Measurements from ENCODE around the gene ATXN8OS.
"Not testable (repeated sequence)": the region's sequence is repeated elsewhere in the genome, so short reads cannot be mapped to it uniquely, and the experiment has no call there.

ATXN8OS gene

DNA sequence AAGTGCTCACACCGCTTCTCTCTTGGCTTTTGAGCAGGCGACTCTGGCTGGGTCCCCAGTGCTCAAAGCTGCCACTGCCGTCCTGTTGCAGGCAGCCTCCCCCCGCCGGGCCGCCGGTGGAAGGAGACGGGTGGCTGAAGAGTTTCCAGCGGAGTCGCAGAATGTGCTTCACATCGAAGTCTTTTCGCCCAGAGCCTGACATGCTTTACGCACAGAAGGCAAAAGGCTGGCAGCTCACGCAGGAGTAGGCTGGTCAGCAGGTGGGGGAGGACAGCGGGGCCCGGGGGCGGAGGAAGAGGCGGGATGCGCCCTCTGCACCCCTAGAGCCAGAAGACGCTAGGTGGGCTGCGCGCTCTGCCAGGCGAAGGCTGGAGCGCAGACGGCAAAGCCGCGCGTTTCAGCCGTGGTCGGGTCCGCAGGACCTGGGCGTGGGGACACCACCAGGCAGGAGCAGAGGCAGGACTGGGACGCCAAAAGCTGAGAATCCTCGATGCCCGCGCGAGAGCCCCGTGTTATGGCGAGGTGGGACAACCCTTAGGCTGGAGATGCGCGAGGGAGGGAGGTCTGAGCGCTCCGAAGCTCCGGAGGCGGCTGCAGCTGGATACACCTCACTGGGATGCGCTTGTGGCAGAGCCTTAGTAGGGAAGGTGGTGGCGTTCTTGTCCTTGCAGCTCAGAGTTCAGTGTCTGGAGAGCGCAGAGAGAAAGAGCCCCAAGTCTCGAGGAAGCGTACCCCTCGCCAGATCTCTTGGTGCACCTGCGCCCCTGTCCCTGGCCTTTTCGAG lies at the start of gene ATXN8OS:
ATXN8OS (plus strand) TSS at position 329 of the 784 bp plus-strand sequence.
- DNase-seq (ENCODE audit: low read depth), result no peak

DNA sequence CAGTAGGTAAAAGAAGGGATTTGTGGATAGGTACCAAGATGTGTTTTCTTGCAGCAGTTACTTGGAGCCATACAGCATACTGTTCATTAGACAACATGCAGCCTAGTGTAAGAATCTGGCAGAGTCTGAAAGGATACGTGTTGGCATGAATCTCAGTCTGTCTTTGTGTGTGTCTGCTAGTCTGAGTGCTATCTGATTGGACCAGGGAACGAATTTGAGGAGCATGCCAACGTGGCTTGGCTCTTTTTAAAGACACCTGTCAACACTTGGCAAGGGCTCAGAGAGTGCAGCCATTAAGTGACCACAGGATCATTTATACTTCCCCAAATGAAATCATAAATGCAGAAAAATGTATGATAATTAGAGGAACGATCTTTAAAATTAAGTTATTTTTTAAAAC lies 27.6 kb upstream of the ATXN8OS start:
- no peak for DNase-seq (ENCODE audit: low read depth)

DNA sequence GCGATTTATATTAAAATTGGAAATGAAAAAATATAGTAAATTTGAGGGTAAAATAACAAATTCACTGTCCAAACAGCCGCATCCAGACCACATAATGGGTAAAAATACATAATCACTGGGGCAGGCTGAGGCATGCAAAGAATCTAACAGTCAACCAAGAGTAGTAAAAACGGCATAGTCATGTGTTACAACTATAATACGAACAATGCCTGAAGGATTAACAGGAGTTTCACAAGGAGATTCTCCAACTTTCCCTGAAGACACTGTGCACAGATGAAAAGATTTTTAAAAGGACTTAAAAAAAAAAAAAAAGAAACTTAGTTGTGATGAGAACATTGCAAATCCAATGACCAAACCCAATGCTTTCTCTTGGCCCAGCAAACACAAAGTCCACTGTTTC lies 20.4 kb upstream of the ATXN8OS start:
- DNase-seq (ENCODE audit: low read depth), result no peak

DNA sequence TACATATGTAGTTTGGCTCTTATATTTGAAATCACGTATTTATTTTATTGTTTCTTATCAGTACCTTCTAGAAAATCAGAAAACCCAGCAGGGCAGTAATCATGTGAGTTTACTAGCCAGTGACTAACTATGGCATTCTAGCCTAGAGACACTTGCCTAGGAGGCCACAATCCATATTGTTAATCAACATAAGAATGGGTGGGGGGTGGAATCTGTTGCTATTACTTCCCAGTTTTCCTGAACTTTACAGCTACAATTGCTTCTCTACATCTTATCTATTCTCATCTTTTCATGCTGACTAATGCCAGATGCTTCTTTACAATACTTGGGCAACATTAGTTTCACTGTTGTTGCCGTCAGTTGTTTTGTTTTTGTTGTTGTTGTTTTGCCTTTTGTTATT lies 18.7 kb upstream of the ATXN8OS start:
- no peak for DNase-seq (ENCODE audit: low read depth)

DNA sequence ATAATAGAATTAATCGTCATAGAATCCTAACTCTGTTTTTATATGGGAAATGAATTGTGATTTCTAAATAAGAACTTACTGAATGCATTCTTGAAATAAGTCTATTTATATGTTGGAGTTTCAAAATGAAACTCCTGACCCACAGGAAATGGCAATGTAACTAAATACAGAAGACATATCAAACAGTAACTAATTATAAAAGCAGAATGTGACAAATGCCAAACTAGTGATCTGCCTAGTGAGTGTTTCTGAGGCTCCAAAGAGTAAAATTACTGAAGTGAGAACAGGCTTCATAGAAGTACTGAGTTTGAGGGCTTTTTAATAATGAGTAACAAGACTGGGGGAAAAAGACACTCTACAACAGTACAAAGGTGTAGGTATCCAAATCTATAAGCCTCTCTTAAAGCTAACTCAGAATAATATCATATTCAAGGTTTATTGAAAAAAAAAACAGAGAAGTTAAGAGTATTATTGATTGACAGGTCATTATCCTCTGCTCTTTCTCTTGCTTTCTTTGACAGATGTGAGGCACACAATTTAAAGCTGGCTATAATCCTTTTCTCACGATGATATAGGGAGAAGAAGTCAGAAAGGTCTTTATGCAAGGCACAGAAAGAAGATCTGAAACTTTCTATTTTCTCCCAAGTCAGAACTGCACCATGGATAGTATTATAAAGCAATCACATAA lies 17.4 kb upstream of the ATXN8OS start:
- no peak for DNase-seq (ENCODE audit: low read depth)

DNA sequence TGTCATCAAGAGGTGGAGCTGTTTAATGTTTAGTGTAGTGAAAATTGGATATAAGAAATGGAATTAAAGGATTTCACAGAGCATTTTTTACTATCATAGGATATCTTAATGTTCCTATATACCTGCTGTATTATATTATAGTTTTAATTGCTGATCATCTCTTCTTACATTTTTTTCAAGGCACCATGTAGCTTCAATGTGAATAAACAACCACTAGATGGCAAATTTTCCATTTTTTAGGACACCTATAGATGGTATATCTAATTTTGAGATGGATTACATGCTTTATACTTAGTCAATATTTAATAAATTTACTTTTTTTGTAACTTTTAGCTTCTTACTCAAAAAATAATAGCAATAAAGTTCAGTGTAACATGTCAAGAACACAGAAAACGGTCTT lies 9.0 kb upstream of the ATXN8OS start:
- DNase-seq (ENCODE audit: low read depth), result no peak

DNA sequence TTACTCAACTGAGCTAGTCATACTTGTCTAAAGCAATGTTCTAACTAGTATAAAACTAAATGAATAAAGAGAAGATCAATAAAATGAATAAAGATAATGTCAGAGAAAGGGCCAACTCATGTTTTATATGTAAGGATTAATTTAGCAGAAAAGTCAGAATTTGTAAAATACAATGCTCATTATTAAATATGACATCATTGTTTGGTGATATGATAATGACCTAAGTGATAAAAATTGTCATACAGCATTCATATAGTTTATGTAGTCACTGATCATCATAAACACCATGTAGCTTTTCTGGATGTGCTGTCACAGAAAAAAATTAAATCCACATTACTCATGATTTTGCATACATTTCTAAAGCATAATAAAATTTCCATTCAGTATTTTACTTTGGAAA lies 3.1 kb upstream of the ATXN8OS start:
- DNase-seq (ENCODE audit: low read depth), result no peak

DNA sequence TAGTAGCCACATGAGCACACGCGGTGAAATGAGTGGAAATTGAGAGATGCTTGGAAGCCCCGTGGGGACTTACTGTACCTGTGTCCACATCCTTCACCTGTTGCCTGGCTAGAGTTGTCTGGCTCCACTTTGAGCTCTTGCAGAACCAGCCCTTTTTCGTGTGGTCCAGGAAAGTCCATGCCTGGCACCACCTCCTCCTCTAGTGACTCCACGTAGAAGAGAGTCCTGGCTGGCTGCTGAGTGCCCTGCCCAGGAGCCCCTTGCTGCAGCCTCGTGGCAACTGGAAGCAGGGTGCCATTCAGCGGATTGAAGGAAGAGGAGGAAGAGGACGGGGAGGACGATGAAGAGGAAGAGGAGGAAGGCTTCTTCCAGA lies 515 bp upstream of the ATXN8OS start:
- DNase-seq (ENCODE audit: low read depth), result no peak

DNA sequence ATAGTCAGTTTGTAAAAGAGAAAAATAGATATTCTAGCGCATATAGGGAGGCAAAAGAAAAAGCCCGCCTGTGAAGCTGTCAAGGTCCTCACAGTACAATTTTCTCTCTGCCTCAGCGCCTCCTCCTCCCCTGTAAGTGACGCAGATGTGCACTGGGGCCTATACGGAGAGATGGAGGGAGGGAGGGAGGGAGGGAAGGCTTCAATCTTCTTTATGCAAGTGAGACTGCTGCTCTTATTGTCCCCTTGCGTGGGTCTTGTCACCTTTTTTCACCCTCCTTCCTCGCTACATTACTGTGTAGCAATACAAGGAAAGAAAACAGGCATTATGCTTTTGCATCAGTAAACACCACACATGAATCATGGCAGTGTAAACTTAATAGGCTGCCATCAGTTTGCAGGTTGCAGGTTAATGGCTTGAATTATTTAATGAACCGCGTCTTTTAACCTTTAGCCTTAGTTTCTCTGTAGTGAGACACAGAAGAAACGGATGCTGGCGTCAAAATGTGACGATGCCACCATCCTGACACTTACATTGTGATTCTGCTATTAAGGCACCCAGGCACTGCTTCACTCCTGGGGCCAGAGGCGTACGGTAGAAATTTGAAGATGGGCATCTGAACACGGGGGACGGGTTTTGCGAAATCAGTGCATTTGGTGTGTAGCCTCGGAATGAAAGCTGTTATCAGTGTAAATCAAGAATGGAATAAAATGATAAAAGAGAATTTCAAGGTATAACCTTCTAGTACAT lies 905 bp downstream of the ATXN8OS start, which contains the start of gene KLHL1:
KLHL1 (minus strand) TSS at position 97 of the 750 bp plus-strand sequence. CDS start 753 bp downstream, outside the sequence.
- DNase-seq (ENCODE audit: low read depth), result no peak

DNA sequence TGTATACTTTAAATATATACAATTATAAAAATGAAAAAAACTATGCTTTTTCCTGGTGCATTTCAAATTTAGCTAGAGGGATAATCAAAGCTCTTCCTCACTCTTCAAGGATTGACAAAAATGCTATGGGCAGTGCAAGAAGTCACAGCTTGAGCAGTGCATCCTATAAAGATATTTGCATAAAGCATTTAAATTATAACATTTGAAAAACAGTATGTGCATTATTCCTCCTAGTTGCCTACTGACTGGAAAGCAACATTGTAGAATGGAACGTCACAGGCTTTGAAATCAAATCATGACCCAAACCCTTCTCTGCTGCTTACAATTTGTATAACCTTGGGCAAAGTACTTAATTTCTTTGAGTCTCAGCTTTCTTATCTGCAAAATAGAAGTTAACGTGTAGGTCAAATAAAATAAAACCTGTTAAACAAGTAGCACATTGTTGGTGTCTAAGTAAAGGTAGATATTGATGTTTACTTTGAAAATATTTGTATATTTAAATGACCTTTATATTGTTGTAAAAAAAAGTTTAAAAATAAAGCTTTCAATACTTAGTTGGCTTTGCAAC lies 9.8 kb downstream of the ATXN8OS start:
- DNase-seq (ENCODE audit: low read depth), result no peak

DNA sequence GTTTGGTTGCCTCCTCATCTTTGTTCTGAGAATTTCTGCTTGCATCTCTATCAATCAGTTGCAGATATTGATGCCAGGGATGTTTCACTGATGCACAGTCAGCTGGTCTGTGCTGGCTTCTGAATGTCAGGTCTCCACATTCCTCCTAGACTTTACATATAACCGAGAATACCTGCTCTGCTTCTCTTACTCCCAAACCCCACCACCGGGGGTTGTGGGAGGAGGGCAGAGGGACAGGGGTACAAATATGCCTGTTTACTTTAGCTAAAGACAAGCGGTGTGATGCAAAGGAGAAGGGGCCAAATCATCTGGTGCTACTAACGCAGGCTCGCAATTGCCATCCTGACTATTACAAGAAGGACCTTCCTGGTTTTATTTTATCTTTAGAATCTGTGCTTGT lies 18.1 kb downstream of the ATXN8OS start:
- no peak for DNase-seq (ENCODE audit: low read depth)

DNA sequence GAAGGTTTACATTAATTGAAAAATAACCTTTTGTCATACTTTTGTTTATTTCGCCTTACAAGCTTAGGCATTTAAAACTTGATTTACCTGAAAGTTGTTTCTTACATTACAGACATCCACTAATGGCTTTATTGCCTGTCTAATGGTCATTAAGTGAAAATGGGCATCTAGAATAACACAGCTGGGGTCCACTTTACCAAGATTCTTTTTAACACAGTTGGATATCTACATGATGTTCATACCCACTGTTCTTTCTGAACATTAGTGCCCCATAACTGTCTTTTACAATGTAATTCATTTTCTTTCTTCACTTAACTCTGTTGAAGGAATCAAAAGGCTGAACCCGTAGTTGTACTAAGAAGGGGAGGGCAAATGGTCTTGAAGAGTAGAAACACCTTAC lies 20.5 kb downstream of the ATXN8OS start:
- DNase-seq (ENCODE audit: low read depth), result no peak

DNA sequence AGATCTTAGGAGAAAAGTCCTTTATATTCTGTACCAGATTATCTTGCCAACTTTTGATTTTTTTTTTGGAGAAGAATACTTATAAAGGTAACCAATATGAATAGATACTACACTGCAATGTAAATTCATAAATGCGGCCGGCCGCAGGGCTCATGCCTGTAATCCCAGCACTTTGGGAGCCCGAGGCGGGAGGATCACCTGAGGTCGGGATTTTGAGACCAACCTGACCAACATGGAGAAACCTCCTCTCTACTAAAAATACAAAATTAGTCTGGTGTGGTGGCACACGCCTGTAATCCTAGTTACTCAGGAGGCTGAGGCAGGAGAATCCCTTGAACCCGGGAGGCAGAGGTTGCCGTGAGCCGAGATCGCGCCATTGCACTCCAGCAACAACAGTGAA lies 35.0 kb downstream of the ATXN8OS start:
- DNase-seq (ENCODE audit: low read depth), result not testable (repeated sequence)

DNA sequence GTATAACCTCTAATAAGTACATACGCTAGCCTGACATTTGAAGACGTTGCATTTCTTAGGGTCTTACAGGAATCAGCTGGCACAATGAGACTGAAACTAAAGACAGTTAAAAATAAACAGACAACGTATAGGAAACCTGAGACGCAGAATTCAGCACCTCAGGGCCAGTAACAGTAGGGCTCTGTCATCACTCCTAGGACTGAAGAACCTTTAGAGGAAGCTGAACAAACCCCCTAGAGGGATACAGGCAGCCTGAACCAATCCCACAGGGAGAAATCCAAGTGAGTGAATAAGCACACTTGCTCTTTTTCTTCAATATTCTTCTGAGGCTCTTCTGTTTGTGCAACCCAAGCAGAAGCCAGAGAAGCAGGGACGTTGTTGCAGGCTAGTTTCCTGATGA lies 54.5 kb downstream of the ATXN8OS start:
- no peak for DNase-seq (ENCODE audit: low read depth)

DNA sequence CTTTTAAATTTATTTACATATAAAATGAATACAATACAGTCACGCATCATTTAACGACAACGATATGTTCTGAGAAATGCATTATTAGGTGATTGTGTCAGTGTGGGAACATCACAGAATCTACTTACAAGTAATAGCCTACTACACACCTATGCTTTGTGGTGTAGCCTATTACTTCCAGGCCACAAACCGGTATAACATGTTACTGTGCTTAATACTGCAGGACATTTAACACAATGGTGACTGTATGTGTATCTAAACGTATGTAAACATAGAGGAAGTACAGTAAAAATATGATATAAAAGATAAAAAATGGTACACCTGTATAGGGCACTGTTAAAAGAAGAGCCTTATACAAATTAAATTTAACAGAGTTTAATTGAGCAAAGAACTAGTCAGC lies 63.1 kb downstream of the ATXN8OS start:
- no peak for DNase-seq (ENCODE audit: low read depth)

DNA sequence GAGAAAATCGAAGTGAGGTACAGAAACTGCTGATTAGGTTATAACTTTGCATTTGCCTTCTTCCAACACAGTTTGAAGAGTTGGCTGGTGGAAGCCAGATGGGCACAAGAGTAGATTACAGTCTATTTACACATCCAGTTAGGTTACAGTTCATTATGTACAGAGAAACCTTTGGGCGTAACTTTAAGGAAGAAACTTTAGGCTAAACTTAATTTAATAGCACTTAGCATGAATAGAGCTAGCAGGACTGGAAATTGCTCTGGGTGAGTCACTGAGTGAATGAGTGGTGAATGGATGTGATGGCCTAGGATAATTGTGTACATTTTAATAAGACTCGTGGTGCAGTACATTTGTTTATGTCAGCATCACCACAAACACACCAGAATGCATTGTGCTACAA lies 63.5 kb downstream of the ATXN8OS start:
- DNase-seq (ENCODE audit: low read depth), result no peak

DNA sequence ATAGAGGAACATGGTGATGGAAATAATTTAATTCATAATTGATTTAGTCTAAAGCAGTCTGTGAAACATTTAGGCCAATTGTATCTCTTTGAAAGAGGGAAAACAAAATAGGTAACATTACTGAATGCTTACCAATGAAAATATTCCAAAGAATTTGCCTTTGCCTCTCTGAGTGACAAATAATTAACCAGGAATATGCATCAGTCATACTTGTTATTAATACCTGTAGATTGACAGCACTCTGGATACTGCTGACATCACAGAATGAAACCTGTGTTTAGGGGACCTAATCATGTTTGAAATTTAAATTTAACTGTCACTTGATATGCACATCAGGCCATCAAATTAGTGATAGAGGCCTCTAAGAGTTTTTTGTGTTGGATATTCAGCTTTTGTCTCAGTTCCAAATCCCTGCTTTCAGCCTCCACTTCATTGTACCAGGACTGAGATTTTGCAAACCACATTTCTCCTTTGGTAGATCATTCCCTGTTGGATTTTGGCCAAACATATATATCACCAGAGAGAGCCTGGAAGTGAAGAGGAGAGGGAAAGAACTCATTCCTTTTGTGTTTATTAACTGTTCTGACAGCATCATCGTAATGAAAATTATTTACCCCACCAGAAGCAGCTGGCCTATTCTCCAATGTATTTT lies 65.4 kb downstream of the ATXN8OS start:
- DNase-seq (ENCODE audit: low read depth), result no peak

DNA sequence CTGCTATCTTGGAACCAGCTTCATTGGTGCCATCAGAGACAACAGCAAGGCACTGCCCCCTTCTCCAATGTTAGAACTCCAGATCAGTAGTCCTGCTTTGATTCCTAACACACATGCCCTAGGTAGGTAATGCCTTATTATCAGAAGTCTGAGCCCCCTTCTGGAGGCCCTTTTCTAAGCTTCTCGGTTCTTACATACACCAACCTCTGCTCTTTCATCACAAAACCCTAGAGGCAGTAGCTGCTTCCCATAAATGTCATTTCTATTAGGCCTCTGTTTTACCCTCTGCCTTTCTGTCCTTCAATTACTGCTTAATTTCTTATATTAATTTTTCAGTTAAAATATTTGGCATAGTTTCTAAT lies 66.0 kb downstream of the ATXN8OS start:
- DNase-seq (ENCODE audit: low read depth), result no peak

DNA sequence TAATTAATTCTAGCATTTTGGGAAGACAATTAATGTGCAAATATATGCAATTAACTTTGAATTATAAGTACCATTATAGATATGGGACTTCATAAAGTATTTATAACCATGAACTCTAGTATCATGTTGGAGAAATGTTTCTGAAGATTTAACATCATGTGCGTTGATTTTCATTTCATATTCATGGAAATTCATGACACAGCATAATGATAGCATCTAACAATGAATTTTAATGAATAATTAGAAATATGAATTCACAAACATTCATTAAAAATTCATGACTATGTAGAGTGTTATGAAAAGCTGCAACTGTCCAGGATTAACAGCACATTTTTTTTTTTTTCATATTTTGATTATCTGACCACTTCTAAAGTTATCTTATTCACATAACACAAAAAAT lies 70.7 kb downstream of the ATXN8OS start:
- no peak for DNase-seq (ENCODE audit: low read depth)

All from stimulated activated CD8-positive, alpha-beta memory T cell treated with anti-CD3 and anti-CD28 coated beads, Interleukin-4, amount 100 ng/mL, for 24 hours (primary cell).